Adrenal gland (tissue), 12 donors: ENCODE data around the gene LRRC9. TPM values are rescaled to one million over a fixed set of nuclear protein-coding genes. Genes with fewer than 3 reads are reported as not detected.

ENCODE experiments used
- DNase-seq, 7 donors: peaks; one replicate each; pipeline ENCODE4 v3.0.0-alpha.2; 2019 to 2020
- H3K27ac ChIP-seq, 5 donors: fragments of 200-600 bp; sonication (generic) in 4 of 5; 1 replicate in 3 of 5; 2 replicates in 2 of 5; pipeline versions ENCODE4 v1.5.1 to v1.8.0; 2016 to 2020; ENCODE audit warnings: mild to moderate bottlenecking in 1 of 5
- H3K27me3 ChIP-seq: fragments of 200-600 bp; 2 replicates; pipeline ENCODE4 v1.8.0; 2021
- H3K36me3 ChIP-seq, 2 donors: fragments of 200-600 bp; replicated peaks in 1 of 2; 1 replicate in 1 of 2; 2 replicates in 1 of 2; pipeline versions ENCODE4 v1.5.1 to v1.8.0; 2018 to 2022
- H3K4me1 ChIP-seq, 2 donors: fragments of 200-600 bp; replicated peaks in 1 of 2; 1 replicate in 1 of 2; 2 replicates in 1 of 2; pipeline versions ENCODE4 v1.5.1 to v1.8.0; 2018 to 2021
- H3K4me3 ChIP-seq, 4 donors: fragments of 200-600 bp; sonication (generic) in 3 of 4; one replicate each; pipeline ENCODE4 v1.5.1; 2016 to 2018
- H3K9me3 ChIP-seq, 3 donors: fragments of 200-600 bp; sonication (generic) in 1 of 3; replicated peaks in 1 of 3; 1 replicate in 2 of 3; 2 replicates in 1 of 3; pipeline versions ENCODE4 v1.5.1 to v1.8.0; 2016 to 2021
- CTCF ChIP-seq, 6 experiments: fragments of 450-650 bp in 4 of 6; fragments of 200-600 bp in 2 of 6; sonication (generic) in 1 of 6; IDR thresholded peaks; 1 replicate in 5 of 6; 2 replicates in 1 of 6; pipeline versions ENCODE4 v1.5.1 to v1.8.0; 2016 to 2021; ENCODE audit warnings: antibody characterized with exemption in 6 of 6, mild to moderate bottlenecking in 2 of 6, moderate library complexity in 1 of 6
- POLR2A ChIP-seq, 2 donors: fragments of 450-650 bp; IDR thresholded peaks; one replicate each; pipeline ENCODE4 v1.6.1; 2017; ENCODE audit warnings: antibody characterized with exemption in 2 of 2, mild to moderate bottlenecking in 2 of 2, moderate library complexity in 1 of 2
- WGBS, 4 donors: extraction: QIAGEN DNeasy Blood & Tissue Kit in 2 of 4; methylation state at CpG; one replicate each; pipeline versions ENCODE4 v1.1.5 to v1.1.7; 2013 to 2017; 5-methylcytosine and 5-hydroxymethylcytosine counted together
- intact Hi-C, 2 donors: fragments of 100-400 bp; cut with DNase I; formaldehyde crosslinking; loops; one replicate each; pipeline versions ENCODE4 v1.14.1 to v1.15.0; 2022 to 2023
- polyA plus RNA-seq, 3 donors: library from polyadenylated mRNA; stranded (reverse); fragments of 200-250 nt in 2 of 3; fragments of 350-450 nt in 1 of 3; fragmentation: Illumina TruSeq in 1 of 3; extraction: RNeasy Lipid Tissue Mini Kit (QIAGEN cat#74804) in 1 of 3; gene quantifications; one replicate each; pipeline ENCODE4 v1.2.3, GENCODE V29; 2013 to 2014
- total RNA-seq, 9 donors: library from RNA; depleted of rRNA in 4 of 9; stranded (reverse); fragments of >200 nt in 4 of 9; fragments of 120-200 nt in 1 of 9; fragmentation: NEBNext Ultra II Directional in 1 of 9; extraction: Animal tissue kit (Norgen Biotek cat#: 25700) in 1 of 9; gene quantifications; one replicate each; pipeline versions ENCODE4 v1.1.0 to v1.2.4, GENCODE V29; 2013 to 2023
- donor health status: healthy with polysubstance abuse.
- donor health status: Bipolar disorder and iron deficiency.
- donor health status: DM: yes; HTN: yes; CAD: no.
- donor health status: DM: no; HTN: no; CAD: no.
- donor health status: DM: no; HTN: no; CAD: no.
- donor health status: DM: yes; HTN: yes; CAD: no.

LRRC9 gene
- total and polyA plus RNA-seq, 12 donors, result 0.14 to 1.2 (median 0.65) TPM; not detected in 8

- intact Hi-C loops, result no loop called here
- no peak for DNase-seq
- Histone ChIP-seq H3K4me3 (no peak overlapping the region), H3K4me1 (no peaks in the 10 kb centered on the region), H3K9me3 (no peaks in the 10 kb centered on the region), H3K27me3 (no peaks in the 10 kb centered on the region), H3K36me3 (no peaks in the 10 kb centered on the region), H3K27ac (no peak overlapping the region)
- WGBS, 4 donors, result 57 to 82% (median 76%) methylated on average over 3 of the region's 3 CpGs
- TF ChIP-seq CTCF (IDR thresholded peaks at IDR 0.05) (no peak), POLR2A (IDR thresholded peaks at IDR 0.05) (no peak)
These were observed 19.4 kb upstream of the LRRC9 start for GRCh38 chr14:59900556-59900955.

DNA sequence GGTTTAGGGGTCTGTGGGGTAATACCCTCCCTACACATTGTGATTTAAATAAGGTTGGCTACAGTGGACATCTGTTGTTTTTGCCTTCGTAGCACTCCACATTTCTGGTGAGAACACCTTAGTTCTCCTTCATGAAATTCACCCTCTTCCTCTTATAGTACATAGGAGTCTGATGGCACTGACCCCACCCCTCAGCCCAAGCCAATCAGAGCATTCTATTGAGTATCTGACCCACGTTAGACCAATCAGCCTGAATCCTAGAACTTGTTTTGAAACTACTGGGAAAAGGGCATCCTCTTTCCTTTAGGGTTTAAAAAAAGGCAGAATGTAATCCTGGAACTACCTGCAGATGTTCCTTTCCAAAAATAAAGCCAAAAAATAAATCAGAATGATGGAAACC lies 15.8 kb upstream of the LRRC9 start:
- H3K4me3 ChIP-seq, result no peak overlapping the region
- no peaks in the 10 kb centered on the region for H3K4me1 ChIP-seq
- no peaks in the 10 kb centered on the region for H3K9me3 ChIP-seq
- no peak for DNase-seq
- TF ChIP-seq CTCF (IDR thresholded peaks at IDR 0.05) (no peak), POLR2A (IDR thresholded peaks at IDR 0.05) (no peak)
- no peaks in the 10 kb centered on the region for H3K27me3 ChIP-seq
- H3K27ac ChIP-seq, result no peak overlapping the region
- intact Hi-C loops, result no loop called here
- H3K36me3 ChIP-seq, result no peaks in the 10 kb centered on the region
- WGBS, 4 donors, result 57 to 65% (median 61%) methylated on average over 2 of the region's 2 CpGs

GRCh38 chr14:59905188-59905587 lies 14.8 kb upstream of the LRRC9 start:
- Histone ChIP-seq H3K4me3 (no peak overlapping the region), H3K36me3 (no peaks in the 10 kb centered on the region), H3K27ac (no peak overlapping the region), H3K4me1 (no peaks in the 10 kb centered on the region), H3K9me3 (no peaks in the 10 kb centered on the region), H3K27me3 (no peaks in the 10 kb centered on the region)
- WGBS, 4 donors, result 55 to 87% (median 71%) methylated on average over 2 of the region's 2 CpGs
- no peak for DNase-seq
- intact Hi-C loops, result no loop called here
- no peak for TF ChIP-seq POLR2A (IDR thresholded peaks at IDR 0.05)
- TF ChIP-seq CTCF (IDR thresholded peaks at IDR 0.05), result no peak

DNA sequence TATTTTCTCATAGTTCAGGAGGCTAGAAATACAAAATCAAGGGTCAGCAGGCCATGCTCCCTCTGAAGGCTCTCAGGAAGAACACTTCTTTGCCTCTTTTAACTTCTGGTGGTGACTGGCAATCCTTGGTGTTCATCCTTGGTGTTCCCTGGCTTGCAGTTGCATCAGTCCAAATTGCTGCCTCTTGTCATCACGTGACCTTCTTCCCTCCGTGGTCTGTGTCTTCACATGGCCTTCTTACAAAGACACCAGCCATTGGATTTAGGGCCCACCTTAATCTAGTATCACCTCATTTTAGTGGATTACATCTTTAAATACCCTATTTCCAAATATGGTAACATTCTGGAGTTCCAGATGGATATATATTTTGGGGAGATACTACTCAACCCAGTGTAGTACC lies 7.5 kb upstream of the LRRC9 start:
- H3K9me3 ChIP-seq, result no peaks in the 10 kb centered on the region
- 82 to 96% (median 89%) methylated on average over 2 of the region's 2 CpGs for WGBS, 4 donors
- no peak overlapping the region for H3K27ac ChIP-seq
- intact Hi-C loops, result no loop called here
- no peak for TF ChIP-seq CTCF (IDR thresholded peaks at IDR 0.05)
- H3K4me1 ChIP-seq, result no peaks in the 10 kb centered on the region
- no peak for DNase-seq
- H3K4me3 ChIP-seq, result no peak overlapping the region
- H3K27me3 ChIP-seq, result no peaks in the 10 kb centered on the region
- H3K36me3 ChIP-seq, result no peaks in the 10 kb centered on the region
